ENCODE data around the gene ZNF500.
"Not testable (repeated sequence)": the region's sequence is repeated elsewhere in the genome, so short reads cannot be mapped to it uniquely, and the experiment has no call there.

GRCh38 chr16:4738370-4738769 lies 28.6 kb downstream of the ZNF500 start:
- TF ChIP-seq CTCF, EZH2phosphoT487 (IDR thresholded peaks at IDR 0.05; ENCODE audit: low read length): not testable (repeated sequence)

Data from MM.1S (cell line).